GM18870 (cell line): ENCODE data around the gene CCDC73.
A peak's percentile ranks its signal among the peaks of the same experiment; 100 is the strongest.
"Not testable (repeated sequence)": the region's sequence is repeated elsewhere in the genome, so short reads cannot be mapped to it uniquely, and the experiment has no call there.

Experiments used
- ATAC-seq: cut with Tn5 transposase; IDR thresholded peaks from one replicate; pipeline ENCODE4 v1.9.1; 2021; ENCODE audit warnings: moderate library complexity; ENCODE audit not compliant: unreplicated experiment

The CCDC73 gene

DNA sequence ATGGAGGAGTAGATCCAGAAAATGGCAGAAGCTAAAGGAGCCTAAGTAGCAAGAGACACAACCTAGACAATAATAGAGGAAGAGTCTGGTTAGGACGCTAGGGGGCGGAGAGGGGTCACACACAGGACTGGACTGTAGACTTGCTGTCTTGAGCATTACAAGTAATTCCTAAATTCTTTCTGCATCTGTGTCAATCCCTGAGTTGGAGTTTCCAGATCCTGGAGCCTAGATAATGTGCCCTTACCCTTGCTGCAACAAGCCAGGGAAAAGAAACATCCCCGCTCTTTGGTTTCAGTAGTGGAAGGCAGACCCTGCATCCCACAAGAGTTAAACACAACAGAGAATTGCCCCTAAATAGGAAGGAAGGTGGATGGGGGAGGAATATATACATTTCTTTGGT is 14.9 kb upstream of the CCDC73 start:
- peak; percentile 96 for ATAC-seq

DNA sequence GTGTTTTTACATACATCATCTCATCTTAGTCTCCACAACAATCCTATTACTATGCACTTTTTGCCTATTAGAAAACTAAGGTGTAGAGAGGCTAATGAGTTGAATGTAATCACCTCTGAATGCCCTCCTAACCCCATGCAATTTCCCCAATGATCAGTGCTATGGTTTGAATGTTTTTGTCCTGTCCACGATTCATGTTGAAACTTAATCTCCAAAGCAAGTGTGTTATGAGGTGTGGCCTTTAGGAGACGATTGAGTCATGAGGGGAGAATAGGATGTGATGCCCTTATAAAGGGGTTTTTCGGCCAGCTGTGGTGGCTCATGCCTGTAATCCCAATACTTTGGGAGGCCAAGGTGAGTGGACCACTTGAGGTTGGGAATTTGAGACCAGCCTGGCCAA is 2.0 kb upstream of the CCDC73 start:
- no peak for ATAC-seq

DNA sequence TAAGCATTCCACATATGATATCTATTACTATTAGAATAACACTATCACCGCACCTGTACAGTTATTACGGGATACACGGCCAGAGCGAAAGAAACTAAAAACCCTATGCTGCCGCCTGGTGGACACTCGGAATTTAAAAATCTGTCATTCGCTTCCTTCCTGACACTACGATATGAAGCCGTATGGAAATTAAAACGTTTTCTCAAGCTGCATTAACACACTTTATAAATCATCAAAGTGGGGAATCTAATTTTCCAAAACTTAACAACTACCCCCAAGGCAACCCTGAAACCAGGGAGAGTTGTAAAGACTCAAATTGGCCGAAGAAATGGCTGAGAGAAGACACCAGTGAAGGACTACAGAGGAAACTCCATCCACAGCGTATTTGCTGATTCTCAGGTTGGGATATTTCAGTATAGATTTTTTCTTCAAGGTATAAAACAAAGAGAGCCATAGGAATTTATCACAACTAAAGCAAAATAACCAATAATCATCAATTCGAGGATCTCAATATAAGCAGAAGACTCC is 1.4 kb downstream of the CCDC73 start:
- ATAC-seq: peak; percentile 83

DNA sequence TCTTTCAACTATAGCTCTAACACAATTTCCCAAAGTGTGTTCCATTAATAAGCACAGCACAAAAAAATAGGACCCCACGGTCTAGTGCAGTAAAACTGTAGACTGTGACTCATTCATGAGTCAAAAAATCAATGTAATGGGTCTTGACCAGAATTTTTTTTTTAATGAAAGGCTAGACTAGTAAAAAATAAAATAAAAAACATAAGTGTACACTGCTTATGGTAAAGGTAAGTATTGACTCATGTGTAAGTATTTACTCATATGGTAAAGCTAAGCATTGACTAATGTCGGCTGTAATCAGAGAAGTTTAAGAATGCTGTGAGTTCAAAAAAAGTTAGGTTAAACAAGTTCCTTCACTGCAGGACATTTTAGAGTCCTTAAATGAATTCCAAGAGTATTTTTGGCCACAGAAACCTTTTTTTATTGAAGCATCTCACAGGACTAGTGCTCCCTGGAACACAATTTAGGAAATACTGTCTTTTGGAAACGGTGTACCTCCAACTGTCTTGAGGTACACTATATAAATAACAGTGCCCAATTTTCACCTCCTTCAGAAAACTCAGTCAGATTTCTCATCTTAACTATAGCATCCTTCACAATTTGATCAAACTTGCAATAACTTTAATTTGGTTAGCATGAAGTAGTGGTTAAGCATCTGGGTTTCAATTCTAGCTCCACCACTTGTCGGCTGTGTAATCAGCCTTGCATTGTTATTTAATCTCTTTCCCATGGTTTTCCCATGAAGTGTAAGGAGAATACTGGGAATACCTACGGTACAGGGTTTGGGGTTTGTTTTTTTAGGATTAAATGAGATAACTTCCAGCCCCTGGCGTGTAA is 2.1 kb downstream of the CCDC73 start:
- ATAC-seq: peak; percentile 10

DNA sequence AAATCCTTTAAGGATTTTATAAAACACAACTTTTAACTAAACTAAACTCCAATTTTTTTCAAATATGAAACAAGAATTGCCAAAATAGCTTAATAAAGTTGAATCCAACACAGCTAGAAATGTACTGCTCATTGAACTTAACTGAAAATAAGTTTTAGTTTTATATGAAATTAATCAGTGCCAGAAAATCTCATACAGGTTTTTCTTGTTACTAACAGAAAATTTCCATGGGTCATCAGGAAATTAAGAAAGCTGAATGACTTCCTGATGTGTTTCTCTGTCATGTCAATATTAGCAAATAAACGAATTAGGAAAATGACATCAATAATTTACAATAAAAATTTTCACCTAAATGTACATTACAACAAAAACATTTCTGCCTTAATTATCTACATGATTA is 3.5 kb downstream of the CCDC73 start:
- no peak for ATAC-seq

DNA sequence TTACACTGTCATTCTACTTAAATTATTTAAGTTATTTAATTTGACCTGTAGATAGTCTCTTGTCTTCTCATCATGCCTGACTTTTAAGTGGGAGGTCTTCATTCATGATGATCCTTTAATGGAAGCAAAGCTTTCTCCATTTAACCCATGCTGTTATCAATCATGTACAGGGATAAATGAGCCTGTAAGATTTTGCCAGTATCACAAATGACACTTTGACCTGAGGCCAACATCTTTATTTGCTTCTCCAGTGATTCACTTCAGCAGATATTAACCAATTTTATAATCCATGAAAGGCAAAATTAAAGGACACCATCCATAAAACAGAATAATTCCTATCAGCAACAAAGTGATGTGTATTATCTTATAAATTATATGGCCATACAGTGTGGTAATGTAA is 7.7 kb downstream of the CCDC73 start:
- no peak for ATAC-seq

DNA sequence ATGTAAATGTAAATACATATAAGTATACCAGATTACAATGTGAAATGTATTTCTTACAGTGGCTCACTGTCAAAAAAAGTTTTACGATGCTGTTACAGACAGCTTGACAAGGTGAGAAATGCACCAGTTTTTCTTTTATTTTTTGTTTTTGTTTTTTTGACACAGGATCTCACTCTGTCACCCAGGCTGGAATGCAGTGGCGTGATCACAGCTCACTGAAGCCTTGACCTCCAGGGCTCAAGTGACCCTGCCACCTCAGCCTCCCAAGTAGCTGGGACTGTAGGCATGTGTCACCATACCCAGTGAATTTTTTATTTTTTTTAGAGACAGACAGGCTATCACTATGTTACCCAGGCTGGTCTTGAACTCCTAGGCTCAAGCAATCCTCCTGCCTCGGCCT is 9.2 kb downstream of the CCDC73 start:
- no peak for ATAC-seq

DNA sequence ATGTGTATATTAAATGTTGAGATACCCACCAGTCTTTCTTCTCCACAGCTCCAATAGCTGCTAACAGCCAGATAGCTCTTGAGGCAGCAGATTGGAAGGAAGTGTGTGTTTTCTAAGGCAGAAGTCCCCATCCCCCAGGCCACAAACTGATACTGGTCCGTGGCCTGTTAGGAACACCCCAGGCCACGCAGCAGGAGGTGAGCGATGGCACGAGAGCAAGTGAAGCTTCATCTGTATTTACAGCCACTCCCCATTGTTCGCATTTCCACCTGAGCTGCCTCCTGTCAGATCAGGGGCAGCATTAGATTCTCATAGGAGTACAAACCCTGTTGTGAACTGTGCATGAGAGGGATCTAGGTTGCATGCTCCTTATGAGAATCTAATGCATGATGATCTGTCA is 12.7 kb downstream of the CCDC73 start:
- no peak for ATAC-seq

DNA sequence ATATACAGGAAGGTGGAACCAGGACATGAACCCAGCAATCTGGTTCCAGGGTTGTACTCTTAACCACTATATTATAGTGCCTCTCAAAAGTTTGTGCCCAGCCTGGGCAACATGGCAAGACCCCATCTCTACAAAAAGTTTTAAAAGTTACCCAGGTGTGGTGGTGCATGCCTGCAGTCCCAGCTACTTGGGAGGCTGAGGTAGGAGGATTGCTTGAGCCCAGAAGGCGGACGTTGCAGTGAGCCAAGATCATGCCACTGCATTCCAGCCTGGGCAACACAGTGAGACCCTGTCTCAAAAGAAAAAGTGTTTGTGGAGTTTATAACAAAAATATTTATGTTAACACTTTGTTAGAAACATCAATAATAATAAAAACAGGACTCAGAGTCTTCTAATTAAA is 13.6 kb downstream of the CCDC73 start:
- not testable (repeated sequence) for ATAC-seq

DNA sequence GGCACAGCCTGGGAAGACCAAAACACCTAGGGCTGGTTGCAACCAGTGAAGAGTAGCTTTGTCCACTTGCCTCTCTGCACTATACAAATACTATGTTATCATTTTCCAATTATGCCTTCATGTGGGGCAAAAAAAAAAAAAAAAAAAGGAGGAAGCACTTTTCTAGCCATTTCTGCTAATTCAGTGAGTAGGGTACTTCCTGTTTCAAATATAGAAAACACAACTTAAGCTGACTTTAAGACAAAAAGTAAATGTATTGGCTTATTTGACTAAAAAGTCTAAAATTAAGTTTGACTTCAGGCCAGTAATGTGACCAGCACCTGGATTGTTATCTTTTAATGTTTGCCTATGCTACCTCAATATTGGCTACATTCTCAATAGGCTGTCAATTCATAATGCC is 15.3 kb downstream of the CCDC73 start:
- no peak for ATAC-seq

DNA sequence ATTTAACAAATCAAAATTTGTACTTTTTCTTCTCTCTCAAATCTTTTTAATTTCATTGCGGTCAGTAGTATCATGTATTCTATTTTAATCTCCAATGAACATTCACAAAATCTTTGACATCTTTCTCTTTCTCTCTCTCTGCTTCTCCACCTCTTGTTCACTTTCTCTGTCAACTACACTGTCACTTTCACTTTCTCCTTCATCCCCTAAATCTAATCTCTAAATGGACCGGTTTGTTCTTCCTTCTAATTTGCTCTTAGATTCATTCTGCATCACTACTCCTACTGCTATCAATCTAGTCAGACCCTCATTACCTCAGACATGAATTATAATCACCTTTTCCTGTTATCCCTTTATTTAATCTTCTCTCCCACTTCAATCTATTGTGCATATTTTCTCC is 18.6 kb downstream of the CCDC73 start:
- no peak for ATAC-seq

DNA sequence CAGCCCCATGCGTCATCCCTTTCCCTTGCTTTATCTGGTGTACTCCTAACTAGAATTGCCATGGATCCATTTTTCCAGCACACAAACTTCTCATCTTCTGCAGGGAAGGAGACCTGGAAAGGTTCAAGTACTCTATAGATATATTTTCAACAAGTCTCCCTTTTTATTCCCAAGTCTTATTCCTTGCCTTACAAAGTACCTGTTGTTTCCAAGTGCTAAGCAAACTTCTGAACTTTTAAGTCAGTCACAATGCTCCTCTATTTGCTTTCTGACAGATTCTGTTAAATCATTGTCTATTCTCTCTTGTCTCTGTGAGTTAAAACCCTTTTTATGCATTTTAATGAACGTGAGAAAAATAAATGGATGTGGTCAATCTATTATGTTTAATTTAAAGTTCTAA is 20.4 kb downstream of the CCDC73 start:
- no peak for ATAC-seq

DNA sequence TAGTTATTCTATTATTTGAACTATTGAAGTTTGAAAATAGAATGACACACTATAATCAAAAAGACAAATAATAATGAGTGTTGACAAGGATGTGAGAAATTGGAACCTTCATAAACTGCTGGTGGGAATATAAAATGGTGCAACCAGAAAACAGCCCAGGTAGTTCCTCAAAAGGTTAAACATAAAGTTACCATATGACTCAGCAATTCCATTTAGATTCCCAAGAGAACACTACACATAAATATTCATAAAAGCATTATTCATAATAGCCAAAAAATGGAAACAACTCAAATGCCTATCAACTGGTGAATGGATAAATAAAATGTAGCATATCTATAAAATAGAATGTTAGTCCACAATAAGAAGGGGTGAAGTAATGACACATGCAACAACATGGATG is 21.7 kb downstream of the CCDC73 start:
- ATAC-seq: no peak

DNA sequence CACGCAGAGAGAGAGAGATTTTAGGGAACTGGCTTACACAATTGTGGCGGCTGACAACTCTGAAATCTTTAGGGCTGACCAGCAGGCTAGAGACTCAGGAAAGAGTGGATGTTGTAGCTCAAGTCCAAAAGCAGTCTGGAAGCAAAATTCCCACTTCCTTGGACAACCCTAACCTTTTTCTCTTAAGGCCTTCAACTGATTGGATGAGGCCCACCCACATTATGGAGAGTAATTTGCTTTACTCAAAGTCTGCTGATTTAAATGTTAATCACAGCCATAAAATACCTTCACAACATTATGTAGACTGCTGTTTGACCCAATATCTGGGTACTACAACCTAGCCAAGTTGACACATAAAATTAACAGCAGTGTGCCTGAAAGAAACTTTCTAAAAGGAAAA is 32.7 kb downstream of the CCDC73 start:
- ATAC-seq: not testable (repeated sequence)

DNA sequence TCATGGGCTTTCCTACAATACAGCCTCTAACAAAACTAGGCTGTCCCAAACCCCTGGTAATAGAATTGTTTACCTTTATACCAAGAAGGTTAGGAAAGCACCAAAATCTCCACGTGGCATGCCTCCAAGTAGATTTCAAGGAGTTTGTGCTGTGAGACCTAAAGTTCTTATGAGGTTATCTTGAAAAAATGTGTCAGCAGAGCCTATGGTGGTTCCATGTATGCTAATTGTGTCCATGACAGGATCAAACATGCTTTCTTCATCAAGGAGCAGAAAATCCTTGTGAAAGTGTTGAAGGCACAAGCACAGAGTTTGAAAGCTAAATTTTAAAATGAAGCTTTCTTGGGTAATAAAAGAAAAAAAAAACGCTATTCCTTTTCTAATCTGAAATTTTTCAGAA is 36.2 kb downstream of the CCDC73 start:
- no peak for ATAC-seq

DNA sequence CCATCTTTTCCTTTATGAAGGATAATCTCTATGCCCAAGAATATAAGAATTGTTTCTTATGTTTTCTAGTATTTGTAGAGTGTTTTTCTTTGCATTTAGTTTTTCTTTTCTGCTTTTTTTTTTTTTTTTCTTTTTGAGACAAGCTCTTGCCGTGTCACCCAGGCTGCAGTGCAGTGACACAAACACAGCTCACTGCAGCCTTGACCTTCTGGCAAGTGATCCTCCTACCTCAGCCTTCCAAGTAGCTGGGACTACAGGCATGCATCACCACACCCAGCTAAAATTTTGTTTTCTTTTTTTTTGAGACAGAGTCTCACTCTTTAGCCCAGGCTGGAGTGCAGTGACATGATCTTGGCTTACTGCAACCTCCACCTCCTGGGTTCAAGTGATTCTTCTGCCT is 41.3 kb downstream of the CCDC73 start:
- not testable (repeated sequence) for ATAC-seq

DNA sequence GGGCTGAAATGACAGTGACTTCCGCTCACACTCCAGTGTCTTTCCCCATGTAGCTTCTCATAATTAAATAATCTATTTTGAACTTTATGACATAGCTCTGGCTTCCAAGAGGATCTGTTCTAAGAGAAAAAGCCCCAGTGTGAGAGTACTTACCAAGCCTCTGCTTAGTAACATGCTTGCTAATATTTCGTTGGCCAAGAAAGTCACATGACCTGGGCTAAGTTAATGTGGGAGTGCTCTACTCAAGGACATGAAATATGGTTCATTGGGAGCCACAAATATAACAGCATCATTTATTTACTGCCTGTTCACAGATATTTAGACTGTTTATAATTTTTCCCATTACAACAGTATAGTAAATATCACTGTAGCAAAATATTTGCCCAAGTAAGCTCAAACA is 42.5 kb downstream of the CCDC73 start:
- ATAC-seq: no peak

DNA sequence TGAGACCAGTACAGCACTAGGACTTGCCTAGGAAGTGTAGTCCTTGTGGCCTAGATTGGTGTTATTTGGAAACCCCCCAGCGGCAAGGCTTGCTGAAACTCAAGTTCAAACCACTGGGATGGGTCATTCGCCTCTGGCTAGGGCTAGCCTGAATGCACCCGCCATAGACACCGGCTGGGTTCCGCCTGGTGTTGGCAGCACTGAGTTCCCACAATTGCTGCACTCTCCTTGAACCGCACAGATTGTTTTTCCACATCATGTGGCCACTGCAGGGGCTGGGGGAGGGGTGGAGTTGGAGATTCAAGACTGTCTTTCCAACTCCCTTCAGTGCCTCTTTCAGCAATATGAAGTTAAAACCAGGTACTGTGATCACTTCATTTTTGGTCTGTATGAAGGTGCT is 43.1 kb downstream of the CCDC73 start:
- no peak for ATAC-seq

DNA sequence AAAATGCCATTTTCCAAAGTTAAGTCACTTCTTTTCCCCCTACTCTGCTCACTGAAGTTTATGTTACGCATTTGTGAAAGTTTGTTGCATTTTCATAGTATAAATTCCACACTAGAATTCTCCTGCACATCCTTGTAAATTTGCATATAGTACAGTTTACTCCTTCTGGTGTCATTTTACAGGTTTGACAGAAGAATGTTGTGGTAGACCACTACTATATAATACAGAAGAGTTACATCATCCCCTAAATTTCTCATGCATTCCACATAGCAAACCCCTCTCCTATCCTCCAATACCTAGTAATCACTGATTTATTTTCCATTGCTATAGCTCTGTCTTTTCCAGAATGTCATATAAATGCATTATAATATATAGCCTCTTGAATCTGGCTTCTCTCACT is 64.5 kb downstream of the CCDC73 start:
- ATAC-seq: no peak

DNA sequence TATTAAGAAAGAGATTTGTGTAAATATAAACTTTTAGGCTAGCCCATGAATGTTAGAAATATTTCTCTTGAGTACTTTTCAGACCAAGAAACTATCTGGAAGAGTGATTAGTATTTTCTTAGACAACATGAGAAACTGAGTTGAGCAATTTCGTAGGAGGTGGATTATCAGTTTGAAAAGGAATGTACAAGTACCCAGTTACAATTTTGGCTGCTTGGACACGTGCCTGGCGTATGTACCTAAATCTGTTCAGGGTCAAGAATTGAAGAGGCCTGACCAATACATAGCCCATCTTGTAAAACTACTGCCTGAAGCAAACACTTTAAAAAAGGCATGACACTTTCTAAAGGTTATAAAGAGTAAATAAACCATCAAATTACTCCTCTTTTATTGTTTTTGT is 71.1 kb downstream of the CCDC73 start:
- ATAC-seq: no peak

DNA sequence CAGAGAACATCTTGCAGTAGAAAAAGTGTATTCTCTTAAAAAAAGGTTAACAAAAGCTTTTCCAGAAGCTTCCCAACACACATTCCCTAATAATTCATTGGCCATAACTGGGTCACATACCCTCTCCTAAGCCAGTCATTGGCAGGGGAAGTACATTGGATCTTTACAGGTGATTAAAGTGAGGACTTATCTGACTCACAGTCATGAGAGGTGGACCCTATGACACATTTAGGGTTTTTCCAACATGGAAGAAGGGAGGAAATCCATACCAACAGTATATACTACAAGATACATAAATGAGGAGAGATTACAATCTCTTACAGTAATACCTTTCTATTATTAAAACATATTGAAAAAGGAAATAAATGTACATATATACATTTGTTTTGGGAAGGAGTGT is 72.2 kb downstream of the CCDC73 start:
- no peak for ATAC-seq

DNA sequence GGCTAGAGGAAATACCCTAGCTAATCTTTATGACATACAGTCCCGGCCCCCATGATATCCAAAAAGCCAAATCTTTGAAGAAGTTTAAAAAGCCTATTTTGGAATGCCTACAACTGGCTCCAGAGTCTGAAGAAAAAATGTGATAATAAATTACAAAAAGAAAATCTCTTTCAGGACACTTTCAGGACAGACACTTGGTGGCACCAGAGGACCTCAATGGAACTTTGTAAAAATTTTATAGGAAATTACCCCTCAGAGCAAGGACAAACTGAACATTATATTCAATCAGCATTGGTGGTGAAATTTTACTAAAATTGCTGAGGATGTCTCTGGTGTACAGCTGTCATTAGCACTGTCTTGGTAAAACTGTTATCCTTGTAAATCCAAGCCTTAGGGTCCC is 81.0 kb downstream of the CCDC73 start:
- no peak for ATAC-seq

DNA sequence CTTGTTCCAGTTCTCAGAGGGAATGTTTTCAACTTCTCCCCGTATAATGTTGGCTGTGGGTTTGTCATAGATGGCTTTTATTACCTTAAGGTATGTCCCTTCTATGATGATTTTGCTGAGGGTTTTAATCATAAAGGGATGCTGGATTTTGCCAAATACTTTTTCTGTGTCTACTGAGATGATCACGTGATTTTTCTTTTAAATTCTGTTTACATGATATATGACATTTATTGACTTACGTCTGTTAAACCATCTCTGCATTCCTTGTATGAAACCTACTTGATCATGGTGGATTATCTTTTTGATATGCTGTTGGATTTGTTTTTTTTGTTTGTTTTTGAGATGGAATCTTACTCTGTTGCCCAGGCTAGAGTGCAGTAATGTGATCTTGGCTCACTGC is 85.5 kb downstream of the CCDC73 start:
- ATAC-seq: not testable (repeated sequence)
